Heart left ventricle (tissue), 16 donors: ENCODE data around the gene NHSL2. TPM values are rescaled to one million over a fixed set of nuclear protein-coding genes. Genes with fewer than 3 reads are reported as not detected.

ENCODE experiments used
- ATAC-seq, 4 donors: fragments of 200-7000 bp; cut with Tn5 transposase; one replicate each; pipeline ENCODE4 v1.9.1; 2020 to 2022; ENCODE audit warnings: moderate library complexity in 4 of 4, mild to moderate bottlenecking in 3 of 4, moderate number of reproducible peaks in 1 of 4
- DNase-seq, 5 donors: peaks; one replicate each; pipeline ENCODE4 v3.0.0-alpha.2; 2020
- H3K27ac ChIP-seq, 12 donors: fragments of 200-600 bp; sonication (generic) in 4 of 12; one replicate each; pipeline versions ENCODE4 v1.5.0 to v1.8.0; 2016 to 2022; ENCODE audit warnings: mild to moderate bottlenecking in 2 of 12
- H3K27me3 ChIP-seq, 9 donors: fragments of 200-600 bp; sonication (generic) in 2 of 9; one replicate each; pipeline versions ENCODE4 v1.5.1 to v1.8.0; 2016 to 2022; ENCODE audit warnings: mild to moderate bottlenecking in 3 of 9
- H3K36me3 ChIP-seq, 9 donors: fragments of 200-600 bp; sonication (generic) in 2 of 9; one replicate each; pipeline versions ENCODE4 v1.5.0 to v1.8.0; 2018 to 2022; ENCODE audit warnings: mild to moderate bottlenecking in 2 of 9
- H3K4me1 ChIP-seq, 12 donors: fragments of 200-600 bp; sonication (generic) in 4 of 12; one replicate each; pipeline versions ENCODE4 v1.5.0 to v1.8.0; 2016 to 2022; ENCODE audit warnings: mild to moderate bottlenecking in 3 of 12
- H3K4me3 ChIP-seq, 12 donors: fragments of 200-600 bp; sonication (generic) in 4 of 12; one replicate each; pipeline versions ENCODE4 v1.5.0 to v1.8.0; 2017 to 2022; ENCODE audit warnings: mild to moderate bottlenecking in 9 of 12, moderate library complexity in 4 of 12
- H3K9me3 ChIP-seq, 12 donors: fragments of 200-600 bp; sonication (generic) in 4 of 12; one replicate each; pipeline versions ENCODE4 v1.5.0 to v1.8.0; 2016 to 2022; ENCODE audit warnings: mild to moderate bottlenecking in 1 of 12
- CTCF ChIP-seq, 12 donors: fragments of 200-600 bp; sonication (generic) in 4 of 12; IDR thresholded peaks; one replicate each; pipeline versions ENCODE4 v1.5.0 to v1.8.0; 2018 to 2022; ENCODE audit warnings: antibody characterized with exemption in 12 of 12, mild to moderate bottlenecking in 5 of 12
- POLR2A ChIP-seq, 2 donors: fragments of 450-650 bp; IDR thresholded peaks; one replicate each; pipeline ENCODE4 v1.6.1; 2017; ENCODE audit warnings: antibody characterized with exemption in 2 of 2, mild to moderate bottlenecking in 2 of 2, moderate library complexity in 2 of 2
- WGBS, 4 donors: extraction: QIAGEN DNeasy Blood & Tissue Kit in 2 of 4; methylation state at CpG; one replicate each; pipeline versions ENCODE4 v1.1.5 to v1.1.7; 2013 to 2018; 5-methylcytosine and 5-hydroxymethylcytosine counted together
- intact Hi-C, 10 donors: fragments of 100-400 bp; cut with DNase I; formaldehyde crosslinking; loops; one replicate each; pipeline versions ENCODE4 v1.11.1 to v1.14.2; 2022
- polyA plus RNA-seq, 2 donors: library from polyadenylated mRNA; stranded (reverse); fragments of 200-250 nt; gene quantifications; one replicate each; pipeline ENCODE4 v1.2.3, GENCODE V29; 2013
- total RNA-seq, 9 donors: library from RNA; depleted of rRNA in 2 of 9; stranded (reverse); fragments of >200 nt in 2 of 9; fragmentation: NEBNext Ultra II Directional in 3 of 9; extraction: Animal tissue kit (Norgen Biotek cat#: 25700) in 3 of 9; gene quantifications; one replicate each; pipeline versions ENCODE4 v1.1.0 to v1.2.4, GENCODE V29; 2016 to 2023
- donor health status: ischemic (EF 13 %, LVEDD 7.1; RV severe dilation, severe dysfunction).
- donor health status: healthy with polysubstance abuse.
- donor health status: DM: no; HTN: yes; CAD: no.
- donor health status: DM: no; HTN: no; CAD: no.
- donor health status: ischemic (EF 25% LVEDD 6.9; RV normal size, moderate dysfunction).
- donor health status: ischemic (EF 25% LVEDD 5.7; RV mildly dilated, moderate dysfunction).
- donor health status: healthy.
- donor health status: DM: yes; HTN: yes; CAD: no.
- donor health status: ischemic (EF 35%, LVEDD 5.7; RV mildly dilated, moderate dysfunction).
- donor health status: nonischemic (EF 11% LVEDD 7.7; RV severe dilation, severe dysfunction).
- donor health status: DM: yes; HTN: yes; CAD: no.
- donor health status: PGD.
- donor health status: ischemic (EF 29% LVEDD 5.4; RV normal size, mild dysfunction).
- donor health status: nonischemic (EF 23%, LVEDD 6.1; RV moderate dilation, normal function).

NHSL2 gene
- total and polyA plus RNA-seq, 11 donors = 1.8 to 14.0 (median 5.8) TPM

- Histone ChIP-seq H3K4me3 (no peak overlapping the region), H3K9me3 (no peaks in the 10 kb centered on the region), H3K27me3 (peaks cover 0 to 8% (median 0%) of the 10 kb centered on the region in 9 donors), H3K4me1 (peaks cover 0 to 9% (median 0%) of the 10 kb centered on the region in 12 donors), H3K36me3 (no peaks in the 10 kb centered on the region), H3K27ac (peak overlapping the region in 1 of 12 donors; percentile 13)
- DNase-seq (no peak), ATAC-seq (no peak)
- TF ChIP-seq POLR2A (IDR thresholded peaks at IDR 0.05) = no peak
- no peak for TF ChIP-seq CTCF (IDR thresholded peaks at IDR 0.05)
- 78 to 88% (median 83%) methylated on average over 3 of the region's 3 CpGs for WGBS, 4 donors
- intact Hi-C loops = loop anchor here in 2 of 10 donors (5.0 kb wide), 1 partner anchor 131 kb away; no protein-coding TSS in a partner anchor
Observed at GRCh38 chrX:71996136-71996535, 85.5 kb downstream of the NHSL2 start.

GRCh38 chrX:71996826-71997225 lies 86.2 kb downstream of the NHSL2 start:
- no peaks in the 10 kb centered on the region for H3K9me3 ChIP-seq
- peak; percentile 71 to 85 (median 80) for ATAC-seq
- 54 to 68% (median 61%) methylated on average over 6 of the region's 6 CpGs for WGBS, 4 donors
- no peak overlapping the region for H3K4me3 ChIP-seq
- no peak for TF ChIP-seq POLR2A (IDR thresholded peaks at IDR 0.05)
- no peak for TF ChIP-seq CTCF (IDR thresholded peaks at IDR 0.05)
- peaks cover 0 to 13% (median 0%) of the 10 kb centered on the region in 9 donors for H3K27me3 ChIP-seq
- H3K27ac ChIP-seq = peak overlapping the region in 5 of 12 donors; percentile 18 to 77 (median 53)
- DNase-seq = peak in 4 of 5 donors; percentile 50 to 67 (median 56)
- H3K36me3 ChIP-seq = no peaks in the 10 kb centered on the region
- peaks cover 0 to 9% (median 0%) of the 10 kb centered on the region in 12 donors for H3K4me1 ChIP-seq
- intact Hi-C loops = loop anchor here in 2 of 10 donors (5.0 kb wide), 1 partner anchor 130 kb away; no protein-coding TSS in a partner anchor

- WGBS, 4 donors = 42 to 57% (median 45%) methylated on average over 3 of the region's 3 CpGs
Observed at GRCh38 chrX:71997320-71997719, 86.7 kb downstream of the NHSL2 start.

More at GRCh38 chrX:71997320-71997719, 86.7 kb downstream of the NHSL2 start:
- Histone ChIP-seq H3K27me3 (peaks cover 0 to 17% (median 0%) of the 10 kb centered on the region in 9 donors), H3K4me3 (no peak overlapping the region), H3K4me1 (peaks cover 0 to 9% (median 0%) of the 10 kb centered on the region in 12 donors), H3K27ac (peak overlapping the region in 5 of 12 donors; percentile 18 to 77 (median 53)), H3K36me3 (no peaks in the 10 kb centered on the region), H3K9me3 (no peaks in the 10 kb centered on the region)
- TF ChIP-seq CTCF (IDR thresholded peaks at IDR 0.05) (no peak), POLR2A (IDR thresholded peaks at IDR 0.05) (no peak)
- no peak for DNase-seq
- ATAC-seq = peak in 1 of 4 donors; percentile 14
- intact Hi-C loops = loop anchor here in 2 of 10 donors (5.0 kb wide), 1 partner anchor 130 kb away; no protein-coding TSS in a partner anchor
